WTC11 (cell line): ENCODE measurements around the gene TMEM43. TPM values are rescaled to one million over a fixed set of nuclear protein-coding genes. Genes with fewer than 3 reads are reported as not detected.

Experiments
- ATAC-seq: fragments of 200-7000 bp; cut with Tn5 transposase; 2 replicates; pipeline ENCODE4 v1.10.0; 2021; ENCODE audit warnings: mild to moderate bottlenecking, moderate library complexity
- CTCF ChIA-PET: fragments of 300-600 bp; sonication (Branson Sonifier 250); formaldehyde crosslinking; loops from one replicate; lab custom pipeline; 2021; ENCODE audit warnings: antibody characterized with exemption; lab: Charles Lee
- POLR2A ChIA-PET: fragments of 350-600 bp; sonication (Branson Sonifier 250); formaldehyde crosslinking; loops from one replicate; lab custom pipeline; 2021; ENCODE audit warnings: antibody characterized with exemption; lab: Charles Lee
- DNase-seq: peaks from one replicate; pipeline ENCODE4 v3.0.0; 2021; ENCODE audit warnings: low spot score
- H3K27ac Mint-ChIP-seq: 2 replicates; pipeline ENCODE4 v1.8.0; 2021; ENCODE audit warnings: mixed read lengths
- H3K27me3 Mint-ChIP-seq: 2 replicates; pipeline ENCODE4 v1.8.0; 2021; ENCODE audit warnings: low read depth, mild to moderate bottlenecking, moderate library complexity, mixed read lengths
- H3K36me3 Mint-ChIP-seq: 2 replicates; pipeline ENCODE4 v1.8.0; 2021; ENCODE audit warnings: mixed read lengths
- H3K4me1 Mint-ChIP-seq: 2 replicates; pipeline ENCODE4 v1.8.0; 2022; ENCODE audit warnings: mixed read lengths
- H3K4me3 Mint-ChIP-seq: 2 replicates; pipeline ENCODE4 v1.8.0; 2021; ENCODE audit warnings: mild to moderate bottlenecking, moderate library complexity, mixed read lengths
- H3K9me3 Mint-ChIP-seq: 2 replicates; pipeline ENCODE4 v1.8.0; 2021; ENCODE audit warnings: mixed read lengths
- CBFB ChIP-seq: sonication (generic); formaldehyde crosslinking; IDR thresholded peaks from 2 replicates; pipeline ENCODE4 v1.8.1; 2022; ENCODE audit warnings: mild to moderate bottlenecking, low read depth, missing genetic modification reagents
- E2F4 ChIP-seq: sonication (generic); formaldehyde crosslinking; IDR thresholded peaks from 2 replicates; pipeline ENCODE4 v1.8.1; 2022; ENCODE audit warnings: low read depth, mild to moderate bottlenecking, moderate library complexity, missing genetic modification reagents, borderline replicate concordance
- ELF4 ChIP-seq: sonication (generic); formaldehyde crosslinking; IDR thresholded peaks from 2 replicates; pipeline ENCODE4 v1.8.1; 2022; ENCODE audit warnings: low read depth, mild to moderate bottlenecking, moderate library complexity, missing genetic modification reagents
- FOXP1 ChIP-seq: sonication (generic); formaldehyde crosslinking; IDR thresholded peaks from 2 replicates; pipeline ENCODE4 v1.8.0; 2022; ENCODE audit warnings: missing genetic modification reagents, mild to moderate bottlenecking, moderate library complexity, borderline replicate concordance
- GABPB1 ChIP-seq: sonication (generic); formaldehyde crosslinking; IDR thresholded peaks from 2 replicates; pipeline ENCODE4 v1.8.1; 2023; ENCODE audit warnings: mild to moderate bottlenecking, missing genetic modification reagents
- GRHL2 ChIP-seq: fragments of 250-450 bp; sonication (Bioruptor Pico); IDR thresholded peaks from 2 replicates; pipeline ENCODE4 v1.8.0; 2022; ENCODE audit warnings: mild to moderate bottlenecking, moderate library complexity; ENCODE audit not compliant: insufficient replicate concordance, severe bottlenecking
- JUN ChIP-seq: sonication (generic); formaldehyde crosslinking; IDR thresholded peaks from 2 replicates; pipeline ENCODE4 v1.8.0; 2023; ENCODE audit warnings: mild to moderate bottlenecking, missing genetic modification reagents
- MXD4 ChIP-seq: fragments of 250-450 bp; sonication (Bioruptor Pico); IDR thresholded peaks from 2 replicates; pipeline ENCODE4 v1.8.0; 2021; ENCODE audit warnings: mild to moderate bottlenecking, moderate library complexity, borderline replicate concordance
- NFYB ChIP-seq: sonication (generic); formaldehyde crosslinking; conservative IDR thresholded peaks from 2 replicates; pipeline ENCODE4 v1.8.0; 2022; ENCODE audit warnings: low read depth, missing genetic modification reagents
- OVOL2 ChIP-seq: fragments of 250-450 bp; sonication (Bioruptor Pico); IDR thresholded peaks from 2 replicates; pipeline ENCODE4 v1.9.0; 2021; ENCODE audit warnings: mild to moderate bottlenecking, borderline replicate concordance
- PRRX2 ChIP-seq: fragments of 250-450 bp; sonication (Bioruptor Pico); IDR thresholded peaks from 2 replicates; pipeline ENCODE4 v1.8.0; 2021; ENCODE audit warnings: mild to moderate bottlenecking
- SMAD3 ChIP-seq: sonication (generic); formaldehyde crosslinking; IDR thresholded peaks from 2 replicates; pipeline ENCODE4 v1.8.0; 2022; ENCODE audit warnings: missing genetic modification reagents, mild to moderate bottlenecking, borderline replicate concordance
- TCF7 ChIP-seq: sonication (generic); formaldehyde crosslinking; IDR thresholded peaks from 2 replicates; pipeline ENCODE4 v1.8.0; 2022; ENCODE audit warnings: mild to moderate bottlenecking, low read depth, missing genetic modification reagents, moderate library complexity
- TEAD1 ChIP-seq: sonication (generic); formaldehyde crosslinking; IDR thresholded peaks from 2 replicates; pipeline ENCODE4 v1.8.0; 2022; ENCODE audit warnings: mild to moderate bottlenecking, missing genetic modification reagents
- ZNF219 ChIP-seq: sonication (generic); formaldehyde crosslinking; IDR thresholded peaks from 2 replicates; pipeline ENCODE4 v1.8.0; 2023; ENCODE audit warnings: missing genetic modification reagents, mild to moderate bottlenecking, borderline replicate concordance
- ZNF416 ChIP-seq: fragments of 250-450 bp; sonication (Bioruptor Pico); IDR thresholded peaks from 2 replicates; pipeline ENCODE4 v1.9.0; 2021; ENCODE audit warnings: mild to moderate bottlenecking, inconsistent platforms
- ZNF671 ChIP-seq: fragments of 250-450 bp; sonication (Bioruptor Pico); IDR thresholded peaks from 2 replicates; pipeline ENCODE4 v1.8.0; 2021; ENCODE audit warnings: mild to moderate bottlenecking
- total RNA-seq: library from RNA; stranded (reverse); gene quantifications from 3 replicates; pipeline ENCODE4 v1.2.3, GENCODE V29; 2021
- TF ChIP-seq, protein P1 (sequence below): fragments of 250-450 bp; sonication (Bioruptor Pico); IDR thresholded peaks from 2 replicates; pipeline ENCODE4 v1.9.0; 2021; ENCODE audit warnings: mild to moderate bottlenecking, borderline replicate concordance
- TF ChIP-seq, protein P2 (sequence below): fragments of 250-450 bp; sonication (Bioruptor Pico); IDR thresholded peaks from 2 replicates; pipeline ENCODE4 v2.1.2; 2022; ENCODE audit warnings: mild to moderate bottlenecking, moderate library complexity
- TF ChIP-seq, protein P3 (sequence below): sonication (generic); formaldehyde crosslinking; IDR thresholded peaks from 2 replicates; pipeline ENCODE4 v1.8.0; 2023; ENCODE audit warnings: missing genetic modification reagents
- TF ChIP-seq, protein P4 (sequence below): sonication (generic); formaldehyde crosslinking; IDR thresholded peaks from 2 replicates; pipeline ENCODE4 v1.8.1; 2023; ENCODE audit warnings: mild to moderate bottlenecking, missing genetic modification reagents, moderate library complexity

The TMEM43 gene
- total RNA-seq, 1 experiment from 2014 or later: 27.7 TPM

DNA sequence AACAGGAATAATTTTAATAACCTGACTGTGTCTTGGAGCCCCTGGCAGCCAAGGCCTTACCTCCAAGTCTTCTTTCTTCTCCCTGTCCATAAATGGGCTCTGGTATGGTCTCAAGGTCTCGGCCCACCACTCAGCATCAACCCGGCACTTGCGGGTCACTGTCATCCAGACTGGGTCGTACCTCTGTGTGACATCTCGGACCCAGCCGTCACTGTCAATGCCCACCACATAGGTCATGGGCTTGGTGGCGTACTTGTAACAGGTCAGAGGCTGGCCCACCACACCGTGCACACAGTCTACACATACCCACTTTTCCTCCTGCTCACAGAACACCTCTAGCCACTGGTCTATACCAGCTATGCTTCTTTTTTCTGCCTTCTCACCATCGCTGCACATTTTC, 33.1 kb downstream of the TMEM43 start:
- H3K27me3 Mint-ChIP-seq: no peaks in the 10 kb centered on the region
- no peak for DNase-seq
- no peaks in the 10 kb centered on the region; the same call in 1 of the 2 replicates for H3K4me1 Mint-ChIP-seq
- peaks cover 73% of the 10 kb centered on the region for H3K36me3 Mint-ChIP-seq
- no peak overlapping the region for H3K4me3 Mint-ChIP-seq
- ChIA-PET CTCF (interaction anchor here (1.3 kb wide), 1 partner anchor 45 kb away, joined by 4 read pairs; no protein-coding TSS in a partner anchor), POLR2A (no interaction called here)
- H3K27ac Mint-ChIP-seq: peak overlapping the region; percentile 63; the same call in 1 of the 2 replicates
- ATAC-seq: no peak
- peaks cover 22% of the 10 kb centered on the region for H3K9me3 Mint-ChIP-seq
- TF ChIP-seq NFYB (CRISPR knock-in tag) (no peak), TEAD1 (CRISPR knock-in tag) (no peak)

DNA sequence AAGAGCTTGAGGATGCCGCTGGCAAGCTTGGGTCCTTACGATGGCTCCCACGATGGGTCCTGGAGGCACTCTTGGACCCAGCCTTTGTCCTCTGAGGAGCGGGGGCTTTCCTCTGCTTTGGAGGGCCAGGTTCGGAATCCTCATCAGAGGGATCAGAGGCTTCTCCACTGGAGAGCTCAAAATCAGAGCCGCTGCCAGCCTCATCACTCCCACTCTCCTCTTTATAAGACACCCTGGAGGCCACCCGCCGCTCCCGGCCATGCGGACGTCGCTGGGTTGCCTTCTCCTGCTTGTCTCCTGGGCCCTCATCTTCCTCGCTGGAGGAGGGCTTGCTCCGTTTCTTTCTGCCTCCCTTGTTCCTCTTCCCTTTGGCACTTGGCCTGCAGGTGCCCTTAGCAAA, 33.5 kb downstream of the TMEM43 start:
- Mint-ChIP-seq H3K4me3 (no peak overlapping the region), H3K4me1 (no peaks in the 10 kb centered on the region; the same call in 1 of the 2 replicates), H3K36me3 (peaks cover 77% of the 10 kb centered on the region)
- ChIA-PET POLR2A (no interaction called here), CTCF (interaction anchor here (1.3 kb wide), 1 partner anchor 45 kb away, joined by 4 read pairs; no protein-coding TSS in a partner anchor)
- ATAC-seq: no peak
- no peak for DNase-seq
- TF ChIP-seq E2F4 (CRISPR knock-in tag): no peak
- TF ChIP-seq, all 79 proteins: peak for 0
- Mint-ChIP-seq H3K27ac (no peak overlapping the region), H3K27me3 (no peaks in the 10 kb centered on the region), H3K9me3 (peaks cover 22% of the 10 kb centered on the region)

DNA sequence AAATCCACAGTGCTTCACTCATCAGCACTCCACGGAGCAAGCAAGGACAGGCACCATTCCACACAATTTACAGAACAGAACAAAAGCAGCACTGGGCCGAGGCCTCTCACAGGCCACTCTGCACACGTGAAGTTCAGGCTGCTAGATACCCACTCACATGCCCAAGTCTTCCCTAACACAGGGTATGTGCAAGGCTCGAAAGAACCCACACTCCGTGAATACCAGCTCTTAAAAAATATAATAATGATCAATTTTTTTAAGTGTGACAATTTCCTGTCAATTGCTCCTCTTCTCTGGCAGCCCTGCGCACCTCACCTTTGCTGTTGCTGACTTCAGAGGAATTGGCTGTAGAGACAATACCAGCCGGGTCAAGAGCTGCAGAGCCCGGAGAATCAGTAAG, 34.6 kb downstream of the TMEM43 start:
- Mint-ChIP-seq H3K27ac (no peak overlapping the region), H3K9me3 (peaks cover 22% of the 10 kb centered on the region), H3K4me1 (no peaks in the 10 kb centered on the region; the same call in 1 of the 2 replicates), H3K4me3 (no peak overlapping the region), H3K27me3 (no peaks in the 10 kb centered on the region), H3K36me3 (peaks cover 84% of the 10 kb centered on the region)
- POLR2A ChIA-PET: no interaction called here
- TF ChIP-seq, protein P1, sequence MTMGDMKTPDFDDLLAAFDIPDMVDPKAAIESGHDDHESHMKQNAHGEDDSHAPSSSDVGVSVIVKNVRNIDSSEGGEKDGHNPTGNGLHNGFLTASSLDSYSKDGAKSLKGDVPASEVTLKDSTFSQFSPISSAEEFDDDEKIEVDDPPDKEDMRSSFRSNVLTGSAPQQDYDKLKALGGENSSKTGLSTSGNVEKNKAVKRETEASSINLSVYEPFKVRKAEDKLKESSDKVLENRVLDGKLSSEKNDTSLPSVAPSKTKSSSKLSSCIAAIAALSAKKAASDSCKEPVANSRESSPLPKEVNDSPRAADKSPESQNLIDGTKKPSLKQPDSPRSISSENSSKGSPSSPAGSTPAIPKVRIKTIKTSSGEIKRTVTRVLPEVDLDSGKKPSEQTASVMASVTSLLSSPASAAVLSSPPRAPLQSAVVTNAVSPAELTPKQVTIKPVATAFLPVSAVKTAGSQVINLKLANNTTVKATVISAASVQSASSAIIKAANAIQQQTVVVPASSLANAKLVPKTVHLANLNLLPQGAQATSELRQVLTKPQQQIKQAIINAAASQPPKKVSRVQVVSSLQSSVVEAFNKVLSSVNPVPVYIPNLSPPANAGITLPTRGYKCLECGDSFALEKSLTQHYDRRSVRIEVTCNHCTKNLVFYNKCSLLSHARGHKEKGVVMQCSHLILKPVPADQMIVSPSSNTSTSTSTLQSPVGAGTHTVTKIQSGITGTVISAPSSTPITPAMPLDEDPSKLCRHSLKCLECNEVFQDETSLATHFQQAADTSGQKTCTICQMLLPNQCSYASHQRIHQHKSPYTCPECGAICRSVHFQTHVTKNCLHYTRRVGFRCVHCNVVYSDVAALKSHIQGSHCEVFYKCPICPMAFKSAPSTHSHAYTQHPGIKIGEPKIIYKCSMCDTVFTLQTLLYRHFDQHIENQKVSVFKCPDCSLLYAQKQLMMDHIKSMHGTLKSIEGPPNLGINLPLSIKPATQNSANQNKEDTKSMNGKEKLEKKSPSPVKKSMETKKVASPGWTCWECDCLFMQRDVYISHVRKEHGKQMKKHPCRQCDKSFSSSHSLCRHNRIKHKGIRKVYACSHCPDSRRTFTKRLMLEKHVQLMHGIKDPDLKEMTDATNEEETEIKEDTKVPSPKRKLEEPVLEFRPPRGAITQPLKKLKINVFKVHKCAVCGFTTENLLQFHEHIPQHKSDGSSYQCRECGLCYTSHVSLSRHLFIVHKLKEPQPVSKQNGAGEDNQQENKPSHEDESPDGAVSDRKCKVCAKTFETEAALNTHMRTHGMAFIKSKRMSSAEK (CRISPR knock-in tag): no peak
- TF ChIP-seq JUN (CRISPR knock-in tag): no peak
- no peak for TF ChIP-seq ELF4
- no peak for ATAC-seq
- CTCF ChIA-PET: no interaction called here
- no peak for DNase-seq

GRCh38 chr3:14161282-14161681, 36.4 kb downstream of the TMEM43 start:
- DNase-seq (no peak), ATAC-seq (no peak)
- H3K36me3 Mint-ChIP-seq: peaks cover 94% of the 10 kb centered on the region
- CTCF ChIA-PET: no interaction called here
- H3K4me1 Mint-ChIP-seq: no peaks in the 10 kb centered on the region
- H3K27ac Mint-ChIP-seq: no peak overlapping the region
- H3K27me3 Mint-ChIP-seq: no peaks in the 10 kb centered on the region
- peaks cover 22% of the 10 kb centered on the region for H3K9me3 Mint-ChIP-seq
- POLR2A ChIA-PET: no interaction called here
- no peak overlapping the region for H3K4me3 Mint-ChIP-seq
- TF ChIP-seq ZNF219: no peak
- TF ChIP-seq MXD4: no peak
- no peak for TF ChIP-seq SMAD3
- TF ChIP-seq OVOL2 (CRISPR knock-in tag): no peak
- TF ChIP-seq TCF7 (CRISPR knock-in tag): no peak
- no peak for TF ChIP-seq PRRX2 (CRISPR knock-in tag)
- TF ChIP-seq, protein P2, sequence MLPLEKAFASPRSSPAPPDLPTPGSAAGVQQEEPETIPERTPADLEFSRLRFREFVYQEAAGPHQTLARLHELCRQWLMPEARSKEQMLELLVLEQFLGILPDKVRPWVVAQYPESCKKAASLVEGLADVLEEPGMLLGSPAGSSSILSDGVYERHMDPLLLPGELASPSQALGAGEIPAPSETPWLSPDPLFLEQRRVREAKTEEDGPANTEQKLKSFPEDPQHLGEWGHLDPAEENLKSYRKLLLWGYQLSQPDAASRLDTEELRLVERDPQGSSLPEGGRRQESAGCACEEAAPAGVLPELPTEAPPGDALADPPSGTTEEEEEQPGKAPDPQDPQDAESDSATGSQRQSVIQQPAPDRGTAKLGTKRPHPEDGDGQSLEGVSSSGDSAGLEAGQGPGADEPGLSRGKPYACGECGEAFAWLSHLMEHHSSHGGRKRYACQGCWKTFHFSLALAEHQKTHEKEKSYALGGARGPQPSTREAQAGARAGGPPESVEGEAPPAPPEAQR: no peak
- TF ChIP-seq ZNF416 (CRISPR knock-in tag): no peak
- no peak for TF ChIP-seq GRHL2 (CRISPR knock-in tag)
- TF ChIP-seq, protein P3, sequence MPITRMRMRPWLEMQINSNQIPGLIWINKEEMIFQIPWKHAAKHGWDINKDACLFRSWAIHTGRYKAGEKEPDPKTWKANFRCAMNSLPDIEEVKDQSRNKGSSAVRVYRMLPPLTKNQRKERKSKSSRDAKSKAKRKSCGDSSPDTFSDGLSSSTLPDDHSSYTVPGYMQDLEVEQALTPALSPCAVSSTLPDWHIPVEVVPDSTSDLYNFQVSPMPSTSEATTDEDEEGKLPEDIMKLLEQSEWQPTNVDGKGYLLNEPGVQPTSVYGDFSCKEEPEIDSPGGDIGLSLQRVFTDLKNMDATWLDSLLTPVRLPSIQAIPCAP (CRISPR knock-in tag): no peak
- TF ChIP-seq ZNF671: no peak
- no peak for TF ChIP-seq GABPB1 (CRISPR knock-in tag)
- TF ChIP-seq FOXP1: no peak
- TF ChIP-seq NFYB (CRISPR knock-in tag): no peak
- TF ChIP-seq, protein P4, sequence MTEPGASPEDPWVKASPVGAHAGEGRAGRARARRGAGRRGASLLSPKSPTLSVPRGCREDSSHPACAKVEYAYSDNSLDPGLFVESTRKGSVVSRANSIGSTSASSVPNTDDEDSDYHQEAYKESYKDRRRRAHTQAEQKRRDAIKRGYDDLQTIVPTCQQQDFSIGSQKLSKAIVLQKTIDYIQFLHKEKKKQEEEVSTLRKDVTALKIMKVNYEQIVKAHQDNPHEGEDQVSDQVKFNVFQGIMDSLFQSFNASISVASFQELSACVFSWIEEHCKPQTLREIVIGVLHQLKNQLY (CRISPR knock-in tag): no peak
- no peak for TF ChIP-seq CBFB (CRISPR knock-in tag)
